G401.6 (cell line): ENCODE data around the gene POLR2A.
"Not testable (repeated sequence)": the region's sequence is repeated elsewhere in the genome, so short reads cannot be mapped to it uniquely, and the experiment has no call there.

ENCODE experiments used
- FAIRE-seq: peaks from 2 replicates; lab custom pipeline; 2012; peaks lifted over from hg19 to GRCh38; lab: Jason Lieb, UNC

The POLR2A gene

GRCh38 chr17:7479213-7480088, 4.7 kb upstream of the POLR2A start, which contains the start of gene ZBTB4:
TSS of gene ZBTB4 (minus strand) at chr17:7479631. CDS start at chr17:7466801, 12,830 bp downstream.
- no peak for FAIRE-seq

GRCh38 chr17:7480089-7480384, 4.1 kb upstream of the POLR2A start:
- FAIRE-seq = no peak

DNA sequence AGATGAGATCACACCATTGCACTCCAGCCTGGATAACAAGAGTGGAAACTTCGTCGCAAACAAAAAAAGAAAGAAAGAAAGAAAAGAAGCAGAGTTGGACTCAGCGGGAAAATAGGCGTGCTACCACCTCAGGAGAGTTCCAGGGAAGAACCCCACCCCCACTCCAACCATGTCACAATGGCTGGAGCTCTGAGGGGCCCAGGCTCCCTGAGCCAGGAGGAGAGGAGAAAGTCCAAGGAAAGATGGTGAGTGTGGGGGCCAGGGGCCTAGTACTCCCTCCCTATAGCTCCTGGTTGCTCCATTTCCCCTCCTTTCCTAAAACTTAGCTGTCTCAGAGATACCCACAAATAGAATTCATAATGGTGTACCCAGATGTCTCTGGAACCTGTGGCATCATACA, 2.9 kb upstream of the POLR2A start, which contains the start of gene SLC35G6:
Gene SLC35G6, plus strand, starts transcription at position 172 of the 400 bp plus-strand sequence. Its CDS starts 71 bp downstream, at position 243.
- FAIRE-seq = not testable (repeated sequence)

GRCh38 chr17:7481842-7482741, 2.1 kb upstream of the POLR2A start:
- not testable (repeated sequence) for FAIRE-seq

DNA sequence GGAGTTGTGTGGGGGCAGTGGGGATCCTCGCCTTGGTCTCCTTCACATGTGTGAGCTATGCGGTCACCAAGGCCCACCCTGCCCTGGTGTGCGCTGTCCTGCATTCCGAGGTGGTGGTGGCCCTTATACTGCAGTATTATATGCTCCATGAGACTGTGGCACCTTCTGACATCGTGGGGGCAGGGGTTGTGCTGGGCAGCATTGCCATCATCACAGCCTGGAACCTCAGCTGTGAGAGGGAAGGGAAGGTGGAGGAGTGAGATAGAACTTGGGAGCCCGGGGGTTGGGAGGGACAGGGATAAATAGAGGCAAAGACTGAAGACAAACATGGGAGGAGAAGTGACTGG, 1.5 kb upstream of the POLR2A start:
- FAIRE-seq = not testable (repeated sequence)

- FAIRE-seq = peak; percentile 91
These were observed 705 bp upstream of the POLR2A start for GRCh38 chr17:7483255-7484066.

DNA sequence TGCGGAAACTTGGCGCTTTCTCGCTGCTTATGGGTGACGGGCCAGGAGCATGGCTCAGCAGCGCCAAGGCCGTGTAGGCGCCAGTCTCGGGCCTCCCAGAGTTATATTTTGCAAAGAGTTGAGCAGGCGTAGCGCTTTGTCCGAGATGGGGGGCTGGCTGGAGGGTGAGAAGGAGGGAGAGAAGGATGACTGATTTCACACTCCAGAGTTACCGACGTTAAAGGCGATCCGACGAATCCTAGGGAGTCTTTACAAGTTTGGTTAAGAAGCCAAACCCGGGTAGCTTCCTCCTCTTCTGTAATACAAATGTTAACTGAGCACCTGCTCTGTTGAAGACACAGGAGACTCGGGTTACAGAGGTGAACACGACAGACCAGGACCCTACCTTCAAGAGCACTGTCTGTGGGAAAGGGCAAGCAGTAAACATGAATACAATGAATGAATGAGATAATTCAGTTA, 782 bp downstream of the POLR2A start:
- no peak for FAIRE-seq

- FAIRE-seq = no peak
These were observed 2.0 kb downstream of the POLR2A start for GRCh38 chr17:7486181-7486580.

GRCh38 chr17:7490144-7490543, 6.0 kb downstream of the POLR2A start:
- no peak for FAIRE-seq

GRCh38 chr17:7491583-7491982, 7.4 kb downstream of the POLR2A start:
- FAIRE-seq = no peak

- no peak for FAIRE-seq
These were observed 9.8 kb downstream of the POLR2A start for GRCh38 chr17:7493941-7494340.

GRCh38 chr17:7495906-7496434, 11.8 kb downstream of the POLR2A start:
- FAIRE-seq = no peak

DNA sequence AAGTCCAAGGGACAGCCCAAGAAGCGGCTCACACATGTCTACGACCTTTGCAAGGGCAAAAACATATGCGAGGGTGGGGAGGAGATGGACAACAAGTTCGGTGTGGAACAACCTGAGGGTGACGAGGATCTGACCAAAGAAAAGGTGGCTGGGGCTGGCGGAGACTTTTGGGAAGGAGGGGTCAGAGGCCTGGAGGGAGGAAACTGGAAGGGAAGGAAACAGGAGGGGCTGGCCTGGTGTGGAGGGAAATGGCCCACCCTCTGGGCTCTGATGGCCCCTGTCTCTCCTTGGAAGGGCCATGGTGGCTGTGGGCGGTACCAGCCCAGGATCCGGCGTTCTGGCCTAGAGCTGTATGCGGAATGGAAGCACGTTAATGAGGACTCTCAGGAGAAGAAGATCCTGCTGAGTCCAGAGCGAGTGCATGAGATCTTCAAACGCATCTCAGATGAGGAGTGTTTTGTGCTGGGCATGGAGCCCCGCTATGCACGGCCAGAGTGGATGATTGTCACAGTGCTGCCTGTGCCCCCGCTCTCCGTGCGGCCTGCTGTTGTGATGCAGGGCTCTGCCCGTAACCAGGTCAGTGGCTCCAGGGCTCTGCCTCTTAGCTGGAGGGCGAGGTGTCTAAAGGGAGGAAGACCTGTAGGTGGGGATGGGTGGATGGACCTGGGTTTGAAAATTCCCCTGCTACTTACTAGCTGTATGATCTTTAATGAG, 12.5 kb downstream of the POLR2A start:
- FAIRE-seq = no peak

GRCh38 chr17:7497228-7497627, 13.1 kb downstream of the POLR2A start:
- no peak for FAIRE-seq

DNA sequence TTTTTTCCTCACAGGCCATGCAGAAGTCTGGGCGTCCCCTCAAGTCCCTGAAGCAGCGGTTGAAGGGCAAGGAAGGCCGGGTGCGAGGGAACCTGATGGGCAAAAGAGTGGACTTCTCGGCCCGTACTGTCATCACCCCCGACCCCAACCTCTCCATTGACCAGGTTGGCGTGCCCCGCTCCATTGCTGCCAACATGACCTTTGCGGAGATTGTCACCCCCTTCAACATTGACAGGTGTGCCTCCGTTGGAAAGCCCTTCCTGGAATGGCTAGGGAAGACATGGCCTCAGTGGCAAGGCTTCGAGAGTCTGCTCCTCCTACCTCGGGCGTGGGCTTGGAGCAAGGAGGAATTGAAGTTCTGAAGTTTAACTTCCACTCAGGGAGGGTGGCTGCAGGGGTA, 13.5 kb downstream of the POLR2A start:
- no peak for FAIRE-seq

GRCh38 chr17:7499161-7499560, 15.0 kb downstream of the POLR2A start:
- FAIRE-seq = no peak

DNA sequence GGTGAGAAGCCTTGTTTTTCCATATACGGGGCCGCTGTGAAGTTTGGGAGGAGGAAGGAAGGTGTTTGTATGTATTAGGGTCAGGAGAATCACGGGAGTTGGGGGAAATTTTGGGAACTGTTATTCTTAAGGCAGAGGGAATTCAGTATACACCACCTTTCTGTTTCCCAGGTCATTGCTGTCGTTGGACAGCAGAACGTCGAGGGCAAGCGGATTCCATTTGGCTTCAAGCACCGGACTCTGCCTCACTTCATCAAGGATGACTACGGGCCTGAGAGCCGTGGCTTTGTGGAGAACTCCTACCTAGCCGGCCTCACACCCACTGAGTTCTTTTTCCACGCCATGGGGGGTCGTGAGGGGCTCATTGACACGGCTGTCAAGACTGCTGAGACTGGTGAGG, 17.6 kb downstream of the POLR2A start:
- no peak for FAIRE-seq

GRCh38 chr17:7502171-7502847, 18.1 kb downstream of the POLR2A start:
- FAIRE-seq = no peak

- no peak for FAIRE-seq
These were observed 18.8 kb downstream of the POLR2A start for GRCh38 chr17:7502987-7503386.

DNA sequence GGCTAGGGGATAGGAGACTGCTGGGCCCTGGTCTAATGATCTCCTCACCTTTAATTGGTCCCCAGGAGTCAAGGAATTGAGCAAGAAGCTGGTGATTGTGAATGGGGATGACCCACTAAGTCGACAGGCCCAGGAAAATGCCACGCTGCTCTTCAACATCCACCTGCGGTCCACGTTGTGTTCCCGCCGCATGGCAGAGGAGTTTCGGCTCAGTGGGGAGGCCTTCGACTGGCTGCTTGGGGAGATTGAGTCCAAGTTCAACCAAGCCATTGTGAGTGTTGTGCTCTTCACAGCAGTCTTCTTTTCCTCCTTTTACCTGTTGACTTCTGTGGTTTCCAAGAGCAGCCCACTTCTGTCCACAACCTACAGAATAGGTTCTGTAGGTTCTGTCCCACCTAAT, 19.4 kb downstream of the POLR2A start:
- FAIRE-seq = no peak

DNA sequence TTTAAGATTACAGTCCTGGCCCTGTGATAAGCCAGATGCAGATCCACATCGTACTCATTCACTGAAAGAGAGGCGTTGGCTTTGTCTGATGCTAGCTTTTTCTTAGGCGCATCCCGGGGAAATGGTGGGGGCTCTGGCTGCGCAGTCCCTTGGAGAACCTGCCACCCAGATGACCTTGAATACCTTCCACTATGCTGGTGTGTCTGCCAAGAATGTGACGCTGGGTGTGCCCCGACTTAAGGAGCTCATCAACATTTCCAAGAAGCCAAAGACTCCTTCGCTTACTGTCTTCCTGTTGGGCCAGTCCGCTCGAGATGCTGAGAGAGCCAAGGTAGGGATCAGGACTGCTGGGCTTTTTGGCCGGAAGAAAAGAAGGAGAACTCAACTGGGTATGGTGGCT, 24.0 kb downstream of the POLR2A start:
- FAIRE-seq = no peak
